ENCODE measurements around the gene MOSMO. TPM values are rescaled to one million over a fixed set of nuclear protein-coding genes. Genes with fewer than 3 reads are reported as not detected.

MOSMO gene
- total RNA-seq, 2 donors from 2014 or later: 16.1 to 33.6 TPM

- TF ChIP-seq CTCF (IDR thresholded peaks at IDR 0.05): no peak
- no peak overlapping the region for H3K27ac ChIP-seq
- H3K9me3 ChIP-seq: no peaks in the 10 kb centered on the region
- H3K27me3 ChIP-seq (replicated peaks; ENCODE audit: insufficient read depth): no peaks in the 10 kb centered on the region
- ATAC-seq (ENCODE audit: insufficient number of reproducible peaks, low FRiP score, low read depth): no peak
- no peak for DNase-seq (ENCODE audit: low spot score)
- H3K36me3 ChIP-seq: peaks cover 82% of the 10 kb centered on the region
- no peaks in the 10 kb centered on the region for H3K4me1 ChIP-seq (ENCODE audit: control insufficient read depth in 1 of 2, low read depth in 2 of 2)
- no peak overlapping the region for H3K4me3 ChIP-seq
Measured at GRCh38 chr16:21971856-21972255, 36.1 kb upstream of the MOSMO start.

- DNase-seq (ENCODE audit: low spot score): no peak
Measured at GRCh38 chr16:21973945-21974344, 34.0 kb upstream of the MOSMO start.

GRCh38 chr16:21980032-21980431 lies 27.9 kb upstream of the MOSMO start:
- no peaks in the 10 kb centered on the region for H3K27me3 ChIP-seq (replicated peaks; ENCODE audit: insufficient read depth)
- H3K36me3 ChIP-seq: peaks cover 77% of the 10 kb centered on the region

More at GRCh38 chr16:21973945-21974344, 34.0 kb upstream of the MOSMO start:
- no peak for TF ChIP-seq CTCF (IDR thresholded peaks at IDR 0.05)
- Histone ChIP-seq H3K27ac (no peak overlapping the region), H3K36me3 (peaks cover 71% of the 10 kb centered on the region), H3K4me1 (ENCODE audit: control insufficient read depth in 1 of 2, low read depth in 2 of 2) (no peaks in the 10 kb centered on the region), H3K9me3 (no peaks in the 10 kb centered on the region), H3K27me3 (replicated peaks; ENCODE audit: insufficient read depth) (no peaks in the 10 kb centered on the region), H3K4me3 (no peak overlapping the region)
- no peak for ATAC-seq (ENCODE audit: insufficient number of reproducible peaks, low FRiP score, low read depth)

GRCh38 chr16:21982108-21982507 lies 25.8 kb upstream of the MOSMO start:
- no peaks in the 10 kb centered on the region for H3K4me1 ChIP-seq (ENCODE audit: control insufficient read depth in 1 of 2, low read depth in 2 of 2)
- no peak overlapping the region for H3K4me3 ChIP-seq
- H3K27ac ChIP-seq: no peak overlapping the region
- ATAC-seq (ENCODE audit: insufficient number of reproducible peaks, low FRiP score, low read depth) (no peak), DNase-seq (ENCODE audit: low spot score) (no peak)
- H3K36me3 ChIP-seq: peaks cover 59% of the 10 kb centered on the region
- H3K27me3 ChIP-seq (replicated peaks; ENCODE audit: insufficient read depth): no peaks in the 10 kb centered on the region
- no peak for TF ChIP-seq CTCF (IDR thresholded peaks at IDR 0.05)
- H3K9me3 ChIP-seq: no peaks in the 10 kb centered on the region

More at GRCh38 chr16:21980032-21980431, 27.9 kb upstream of the MOSMO start:
- Histone ChIP-seq H3K4me3 (no peak overlapping the region), H3K4me1 (ENCODE audit: control insufficient read depth in 1 of 2, low read depth in 2 of 2) (no peaks in the 10 kb centered on the region), H3K9me3 (no peaks in the 10 kb centered on the region), H3K27ac (no peak overlapping the region)
- no peak for TF ChIP-seq CTCF (IDR thresholded peaks at IDR 0.05)
- ATAC-seq (ENCODE audit: insufficient number of reproducible peaks, low FRiP score, low read depth): no peak
- DNase-seq (ENCODE audit: low spot score): no peak

DNA sequence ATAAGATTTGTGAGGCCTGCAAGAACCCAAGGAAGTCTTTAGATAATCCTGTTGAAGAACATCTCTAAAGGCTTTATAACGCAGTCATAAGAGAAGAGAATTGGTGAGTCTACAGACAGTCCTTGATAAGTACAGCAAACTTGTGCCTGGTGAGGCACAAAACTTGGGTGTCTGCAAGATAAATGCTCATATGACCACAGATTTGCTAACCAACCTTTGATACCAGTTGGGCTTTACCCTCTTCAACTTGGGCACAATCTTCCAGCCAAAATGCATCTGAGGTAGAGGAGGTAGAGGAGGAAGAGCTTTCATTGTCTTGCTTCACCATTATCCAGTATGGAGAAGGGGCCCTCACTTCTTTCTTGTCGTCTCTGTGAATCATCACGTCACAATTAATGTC lies 23.8 kb upstream of the MOSMO start:
- ATAC-seq (ENCODE audit: insufficient number of reproducible peaks, low FRiP score, low read depth): no peak
- H3K9me3 ChIP-seq: no peaks in the 10 kb centered on the region
- no peak overlapping the region for H3K27ac ChIP-seq
- no peak for DNase-seq (ENCODE audit: low spot score)
- H3K4me1 ChIP-seq (ENCODE audit: control insufficient read depth in 1 of 2, low read depth in 2 of 2): peaks cover 0 to 4% of the 10 kb centered on the region in 2 donors
- H3K27me3 ChIP-seq (replicated peaks; ENCODE audit: insufficient read depth): no peaks in the 10 kb centered on the region
- no peak for TF ChIP-seq CTCF (IDR thresholded peaks at IDR 0.05)
- no peak overlapping the region for H3K4me3 ChIP-seq
- H3K36me3 ChIP-seq: peaks cover 52% of the 10 kb centered on the region

Measured in thoracic aorta (tissue), 2 donors.